Activated naive CD4-positive, alpha-beta T cell treated with anti-CD3 and anti-CD28 coated beads, Interleukin-2, amount 50 U/mL, for 24 hours (primary cell): ENCODE results near the gene USP48.
"Not testable (repeated sequence)": the region's sequence is repeated elsewhere in the genome, so short reads cannot be mapped to it uniquely, and the experiment has no call there.

Experiments used
- H3K27ac Mint-ChIP-seq: one replicate; pipeline ENCODE4 v1.8.0; 2021; ENCODE audit warnings: mild to moderate bottlenecking, mixed read lengths
- H3K27me3 Mint-ChIP-seq: one replicate; pipeline ENCODE4 v1.8.0; 2021; ENCODE audit warnings: mixed read lengths
- H3K36me3 Mint-ChIP-seq: one replicate; pipeline ENCODE4 v1.8.0; 2021; ENCODE audit warnings: mixed read lengths
- H3K4me1 Mint-ChIP-seq: one replicate; pipeline ENCODE4 v1.8.0; 2021; ENCODE audit warnings: mixed read lengths
- H3K4me3 Mint-ChIP-seq: one replicate; pipeline ENCODE4 v1.8.0; 2021; ENCODE audit warnings: mild to moderate bottlenecking, mixed read lengths
- H3K9me3 Mint-ChIP-seq: one replicate; pipeline ENCODE4 v1.8.0; 2021; ENCODE audit warnings: mixed read lengths

The USP48 gene

GRCh38 chr1:21641967-21642739, 140.8 kb downstream of the USP48 start:
- H3K9me3 Mint-ChIP-seq: no peaks in the 10 kb centered on the region
- peaks cover 5% of the 10 kb centered on the region for H3K4me1 Mint-ChIP-seq
- no peak overlapping the region for H3K27ac Mint-ChIP-seq
- no peaks in the 10 kb centered on the region for H3K36me3 Mint-ChIP-seq
- peaks cover 15% of the 10 kb centered on the region for H3K27me3 Mint-ChIP-seq
- no peak overlapping the region for H3K4me3 Mint-ChIP-seq

- Mint-ChIP-seq H3K9me3 (no peaks in the 10 kb centered on the region), H3K27ac (no peak overlapping the region), H3K4me1 (peaks cover 5% of the 10 kb centered on the region), H3K4me3 (no peak overlapping the region), H3K36me3 (no peaks in the 10 kb centered on the region), H3K27me3 (peaks cover 14% of the 10 kb centered on the region)
These were observed 141.4 kb downstream of the USP48 start for GRCh38 chr1:21641537-21641936.

DNA sequence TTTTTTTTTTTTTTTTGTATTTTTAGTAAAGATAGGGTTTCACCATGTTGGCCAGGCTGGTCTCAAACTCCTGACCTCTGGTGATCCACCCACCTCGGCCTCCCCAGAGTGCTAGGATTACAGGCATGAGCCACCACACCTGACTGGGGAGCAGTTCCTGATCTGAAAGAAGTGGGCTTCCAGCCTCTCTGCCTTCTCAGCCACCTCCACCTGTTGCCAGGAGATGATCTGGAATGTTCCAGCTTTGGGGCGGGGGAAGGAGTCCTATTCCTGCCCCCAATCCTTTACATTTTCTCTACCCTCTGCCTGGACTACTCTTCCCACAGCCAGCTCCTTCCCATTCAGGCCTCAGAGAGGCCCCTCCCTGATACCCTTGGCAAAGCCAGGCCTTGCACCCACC, 141.9 kb downstream of the USP48 start:
- no peak overlapping the region for H3K27ac Mint-ChIP-seq
- H3K27me3 Mint-ChIP-seq: peaks cover 11% of the 10 kb centered on the region
- no peak overlapping the region for H3K4me3 Mint-ChIP-seq
- H3K36me3 Mint-ChIP-seq: no peaks in the 10 kb centered on the region
- H3K4me1 Mint-ChIP-seq: peaks cover 5% of the 10 kb centered on the region
- H3K9me3 Mint-ChIP-seq: no peaks in the 10 kb centered on the region

DNA sequence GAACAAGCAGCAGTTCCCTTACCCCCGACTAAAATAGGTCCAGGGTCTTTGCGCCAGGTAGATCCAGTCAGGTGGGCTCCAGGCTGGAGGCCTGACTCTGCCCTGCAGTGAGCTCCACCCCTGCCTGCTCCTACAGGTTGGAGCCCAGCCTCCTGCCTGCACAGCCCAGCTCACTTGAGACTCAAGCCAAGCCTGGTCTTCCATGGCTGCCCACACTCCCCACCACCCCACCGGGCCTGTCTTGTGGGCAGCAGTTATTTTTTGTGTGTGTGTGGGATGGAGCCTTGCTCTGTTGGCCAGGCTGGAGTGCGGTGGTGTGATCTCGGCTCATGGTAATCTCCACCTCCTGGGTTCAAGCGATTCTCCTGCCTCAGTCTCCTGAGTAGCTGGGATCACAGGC, 142.3 kb downstream of the USP48 start:
- peaks cover 5% of the 10 kb centered on the region for H3K4me1 Mint-ChIP-seq
- no peaks in the 10 kb centered on the region for H3K36me3 Mint-ChIP-seq
- no peaks in the 10 kb centered on the region for H3K9me3 Mint-ChIP-seq
- H3K4me3 Mint-ChIP-seq: no peak overlapping the region
- H3K27me3 Mint-ChIP-seq: peaks cover 10% of the 10 kb centered on the region
- no peak overlapping the region for H3K27ac Mint-ChIP-seq

GRCh38 chr1:21639594-21640041, 143.3 kb downstream of the USP48 start:
- no peaks in the 10 kb centered on the region for H3K36me3 Mint-ChIP-seq
- H3K4me1 Mint-ChIP-seq: peaks cover 5% of the 10 kb centered on the region
- H3K9me3 Mint-ChIP-seq: no peaks in the 10 kb centered on the region
- no peak overlapping the region for H3K27ac Mint-ChIP-seq
- H3K4me3 Mint-ChIP-seq: no peak overlapping the region
- peaks cover 10% of the 10 kb centered on the region for H3K27me3 Mint-ChIP-seq

DNA sequence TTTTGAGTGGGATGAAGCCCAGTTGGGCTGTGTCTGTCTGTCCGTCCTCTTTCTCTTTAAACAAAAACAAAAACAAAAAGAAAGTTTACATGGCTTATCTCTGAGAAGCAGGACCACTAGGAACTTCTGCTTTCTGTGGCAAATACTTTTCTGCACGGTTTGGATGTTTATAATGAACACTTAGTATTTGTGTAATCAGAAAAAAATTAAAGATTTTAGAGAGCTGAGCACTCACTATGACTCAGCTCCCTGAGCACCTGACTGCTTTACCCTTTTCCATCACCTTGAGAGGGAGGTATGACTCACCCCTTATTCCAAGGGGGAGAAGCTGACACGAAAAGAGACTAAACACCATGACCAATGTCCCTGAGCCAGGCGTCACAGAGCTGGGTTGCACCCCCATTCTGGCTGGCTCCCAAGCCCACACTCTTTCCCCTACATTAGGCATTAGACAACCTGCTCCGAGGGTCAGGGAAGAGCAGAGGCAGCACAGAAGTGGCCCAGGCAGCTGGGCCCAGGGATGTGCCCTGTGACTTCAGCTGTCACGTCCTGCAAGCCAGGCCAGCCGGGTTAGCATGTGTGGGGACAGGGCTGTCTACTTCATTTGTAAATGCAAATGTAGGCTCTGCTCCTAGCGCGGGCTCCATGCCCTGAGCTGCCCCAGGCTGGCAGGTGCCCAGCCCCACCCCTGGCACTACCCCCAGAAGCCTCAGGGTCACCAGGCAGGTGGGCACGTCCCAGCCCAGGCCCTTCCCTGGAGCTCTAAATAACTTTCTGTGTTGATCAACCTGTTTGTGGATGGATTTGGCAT, 144.2 kb downstream of the USP48 start:
- Mint-ChIP-seq H3K27me3 (peaks cover 6% of the 10 kb centered on the region), H3K4me3 (peak overlapping the region; percentile 19), H3K36me3 (no peaks in the 10 kb centered on the region), H3K9me3 (no peaks in the 10 kb centered on the region), H3K4me1 (peaks cover 5% of the 10 kb centered on the region), H3K27ac (peak overlapping the region; percentile 8)

GRCh38 chr1:21637514-21637913, 145.4 kb downstream of the USP48 start:
- Mint-ChIP-seq H3K36me3 (no peaks in the 10 kb centered on the region), H3K27me3 (peaks cover 1% of the 10 kb centered on the region), H3K9me3 (no peaks in the 10 kb centered on the region), H3K4me3 (no peak overlapping the region), H3K4me1 (peaks cover 5% of the 10 kb centered on the region), H3K27ac (no peak overlapping the region)

GRCh38 chr1:21636029-21636428, 146.9 kb downstream of the USP48 start:
- Mint-ChIP-seq H3K36me3 (no peaks in the 10 kb centered on the region), H3K27me3 (peaks cover 1% of the 10 kb centered on the region), H3K4me3 (no peak overlapping the region), H3K9me3 (no peaks in the 10 kb centered on the region), H3K4me1 (peaks cover 5% of the 10 kb centered on the region), H3K27ac (peak overlapping the region; percentile 51)

GRCh38 chr1:21634806-21635535, 148.0 kb downstream of the USP48 start:
- Mint-ChIP-seq H3K4me1 (peaks cover 5% of the 10 kb centered on the region), H3K27me3 (peaks cover 1% of the 10 kb centered on the region), H3K36me3 (no peaks in the 10 kb centered on the region), H3K4me3 (no peak overlapping the region), H3K27ac (no peak overlapping the region), H3K9me3 (no peaks in the 10 kb centered on the region)

GRCh38 chr1:21633992-21634805, 148.8 kb downstream of the USP48 start:
- no peaks in the 10 kb centered on the region for H3K36me3 Mint-ChIP-seq
- no peak overlapping the region for H3K4me3 Mint-ChIP-seq
- H3K9me3 Mint-ChIP-seq: no peaks in the 10 kb centered on the region
- H3K27me3 Mint-ChIP-seq: peaks cover 1% of the 10 kb centered on the region
- H3K27ac Mint-ChIP-seq: no peak overlapping the region
- peaks cover 5% of the 10 kb centered on the region for H3K4me1 Mint-ChIP-seq

- no peaks in the 10 kb centered on the region for H3K27me3 Mint-ChIP-seq
- H3K4me3 Mint-ChIP-seq: no peak overlapping the region
- no peak overlapping the region for H3K27ac Mint-ChIP-seq
- H3K9me3 Mint-ChIP-seq: no peaks in the 10 kb centered on the region
- H3K36me3 Mint-ChIP-seq: no peaks in the 10 kb centered on the region
- H3K4me1 Mint-ChIP-seq: no peaks in the 10 kb centered on the region
These were observed 149.7 kb downstream of the USP48 start for GRCh38 chr1:21633141-21633755.

- Mint-ChIP-seq H3K27ac (no peak overlapping the region), H3K9me3 (no peaks in the 10 kb centered on the region), H3K36me3 (no peaks in the 10 kb centered on the region), H3K4me3 (no peak overlapping the region), H3K4me1 (no peaks in the 10 kb centered on the region), H3K27me3 (no peaks in the 10 kb centered on the region)
These were observed 150.7 kb downstream of the USP48 start for GRCh38 chr1:21631944-21632887.

GRCh38 chr1:21631590-21631943, 151.4 kb downstream of the USP48 start:
- H3K36me3 Mint-ChIP-seq, H3K27me3 Mint-ChIP-seq, H3K4me1 Mint-ChIP-seq, H3K4me3 Mint-ChIP-seq, H3K9me3 Mint-ChIP-seq, H3K27ac Mint-ChIP-seq: not testable (repeated sequence)
